ENCODE results near the gene HSPA12A. TPM values are rescaled to one million over a fixed set of nuclear protein-coding genes. Genes with fewer than 3 reads are reported as not detected.

Gene HSPA12A
- polyA plus RNA-seq, 1 donor (not counting 4 experiments of a cell fraction or from before 2014, with no cell fraction given): 8.1 TPM

GRCh38 chr10:116676633-116677032 is 65.7 kb downstream of the HSPA12A start:
- FAIRE-seq (no peak), DNase-seq (ENCODE audit: low read depth, low spot score) (no peak)
- no peak overlapping the region for H3K27ac ChIP-seq (ENCODE audit: control insufficient read depth, insufficient read depth, low read length)
- TF ChIP-seq CTCF (optimal IDR thresholded peaks at IDR 0.05 in 1 of 3, IDR thresholded peaks at IDR 0.05 in 1 of 3, conservative IDR thresholded peaks at IDR 0.05 in 1 of 3; ENCODE audit: extremely low read depth in 1 of 3, insufficient read depth in 2 of 3, low read length in 3 of 3): no peak
- no peak for TF ChIP-seq EZH2 (IDR thresholded peaks at IDR 0.05; ENCODE audit: low read length)
- H3K4me1 ChIP-seq (ENCODE audit: control insufficient read depth, extremely low read depth, insufficient read depth, low read length): no peaks in the 10 kb centered on the region
- H4K20me1 ChIP-seq (ENCODE audit: control insufficient read depth, extremely low read depth, insufficient read depth, low read length): no peaks in the 10 kb centered on the region
- no peaks in the 10 kb centered on the region for H3K36me3 ChIP-seq (ENCODE audit: control insufficient read depth in 2 of 2, extremely low read depth in 1 of 2, insufficient read depth in 2 of 2, low read length in 2 of 2)
- dilution Hi-C loops (cut with MboI; ENCODE audit: extremely low pct_ligation_motif_present, low sequenced_read_pairs): no loop called here
- no peaks in the 10 kb centered on the region for H3K9me3 ChIP-seq (ENCODE audit: control insufficient read depth, low read depth, low read length)
- no peak overlapping the region for H3K4me3 ChIP-seq (ENCODE audit: control insufficient read depth in 2 of 3, extremely low read depth in 1 of 3, insufficient read depth in 2 of 3, low read depth in 1 of 3, low read length in 3 of 3)
- no peak overlapping the region for H2AFZ ChIP-seq (ENCODE audit: control insufficient read depth, low read length)
- no peak overlapping the region for H3K9ac ChIP-seq (ENCODE audit: control insufficient read depth, extremely low read depth, insufficient read depth, low read length)
- H3K9me1 ChIP-seq (ENCODE audit: control insufficient read depth, extremely low read depth, insufficient read depth, low read length): no peaks in the 10 kb centered on the region
- H3K79me2 ChIP-seq (ENCODE audit: control insufficient read depth, insufficient read depth, low read length): no peaks in the 10 kb centered on the region
- no peaks in the 10 kb centered on the region for H3K27me3 ChIP-seq (ENCODE audit: control insufficient read depth, extremely low read depth, insufficient read depth, low read length)
- no peak overlapping the region for H3K4me2 ChIP-seq (ENCODE audit: control insufficient read depth, extremely low read depth, insufficient read depth, low read depth, low read length)

GRCh38 chr10:116676118-116676517 is 66.2 kb downstream of the HSPA12A start:
- Histone ChIP-seq H3K9me3 (ENCODE audit: control insufficient read depth, low read depth, low read length) (no peaks in the 10 kb centered on the region), H3K4me2 (ENCODE audit: control insufficient read depth, extremely low read depth, insufficient read depth, low read depth, low read length) (no peak overlapping the region), H3K4me3 (ENCODE audit: control insufficient read depth in 2 of 3, extremely low read depth in 1 of 3, insufficient read depth in 2 of 3, low read depth in 1 of 3, low read length in 3 of 3) (no peak overlapping the region), H3K9ac (ENCODE audit: control insufficient read depth, extremely low read depth, insufficient read depth, low read length) (no peak overlapping the region), H3K79me2 (ENCODE audit: control insufficient read depth, insufficient read depth, low read length) (no peaks in the 10 kb centered on the region), H3K27ac (ENCODE audit: control insufficient read depth, insufficient read depth, low read length) (no peak overlapping the region), H4K20me1 (ENCODE audit: control insufficient read depth, extremely low read depth, insufficient read depth, low read length) (no peaks in the 10 kb centered on the region), H3K9me1 (ENCODE audit: control insufficient read depth, extremely low read depth, insufficient read depth, low read length) (no peaks in the 10 kb centered on the region), H3K4me1 (ENCODE audit: control insufficient read depth, extremely low read depth, insufficient read depth, low read length) (no peaks in the 10 kb centered on the region), H3K27me3 (ENCODE audit: control insufficient read depth, extremely low read depth, insufficient read depth, low read length) (no peaks in the 10 kb centered on the region), H2AFZ (ENCODE audit: control insufficient read depth, low read length) (no peak overlapping the region), H3K36me3 (ENCODE audit: control insufficient read depth in 2 of 2, extremely low read depth in 1 of 2, insufficient read depth in 2 of 2, low read length in 2 of 2) (no peaks in the 10 kb centered on the region)
- DNase-seq (ENCODE audit: low read depth, low spot score) (no peak), FAIRE-seq (no peak)
- dilution Hi-C loops (cut with MboI; ENCODE audit: extremely low pct_ligation_motif_present, low sequenced_read_pairs): no loop called here
- TF ChIP-seq EZH2 (IDR thresholded peaks at IDR 0.05; ENCODE audit: low read length): no peak
- TF ChIP-seq CTCF (optimal IDR thresholded peaks at IDR 0.05 in 1 of 3, IDR thresholded peaks at IDR 0.05 in 1 of 3, conservative IDR thresholded peaks at IDR 0.05 in 1 of 3; ENCODE audit: extremely low read depth in 1 of 3, insufficient read depth in 2 of 3, low read length in 3 of 3): no peak

All from keratinocyte (primary cell).